IMR-90 (cell line): ENCODE results near the gene CAMKMT. TPM values are rescaled to one million over a fixed set of nuclear protein-coding genes. Genes with fewer than 3 reads are reported as not detected.

ENCODE experiments used
- ATAC-seq: fragments of 200-7000 bp; cut with Tn5 transposase; 2 replicates; pipeline ENCODE4 v1.9.1; 2020; ENCODE audit warnings: low read depth, mild to moderate bottlenecking, moderate library complexity
- BruUV-seq: library from RNA; stranded (reverse); fragments of 400-500 nt; replicated peaks from 2 replicates; lab custom pipeline; 2021; lab: Mats Ljungman, UMichigan
- CTCF ChIA-PET: fragments of 300-600 bp; formaldehyde crosslinking; extraction: SDS; loops from one replicate; lab custom pipeline; 2021; ENCODE audit warnings: antibody characterized with exemption; lab: Yijun Ruan, JAX
- POLR2A ChIA-PET: fragments of 300-600 bp; sonication (Branson Sonifier 250); formaldehyde crosslinking; loops from one replicate; lab custom pipeline; 2022; ENCODE audit warnings: antibody characterized with exemption; ENCODE audit not compliant: unreplicated experiment; lab: Charles Lee
- DNase-seq: peaks from one replicate; pipeline ENCODE4 v3.0.0; 2013
- H2AFZ ChIP-seq: replicated peaks from 2 replicates; pipeline ENCODE3; 2013; ENCODE audit warnings: low read length, mild to moderate bottlenecking; ENCODE audit not compliant: poor library complexity
- H2AK5ac ChIP-seq: 2 replicates; pipeline ENCODE4 v1.6.1; 2013; ENCODE audit warnings: low read depth, low read length, inconsistent platforms
- H2AK9ac ChIP-seq: replicated peaks from 2 replicates; pipeline ENCODE3; 2013; ENCODE audit warnings: mild to moderate bottlenecking, low read depth, low read length, moderate library complexity; ENCODE audit not compliant: poor library complexity
- H2BK120ac ChIP-seq: 2 replicates; pipeline ENCODE4 v1.6.1; 2013; ENCODE audit warnings: low read depth, low read length, inconsistent platforms
- H2BK15ac ChIP-seq: 3 replicates; pipeline ENCODE4 v1.6.1; 2013; ENCODE audit warnings: low read depth, low read length, inconsistent platforms
- H2BK20ac ChIP-seq: 2 replicates; pipeline ENCODE4 v1.6.1; 2013; ENCODE audit warnings: low read depth, mild to moderate bottlenecking, inconsistent platforms, low read length, moderate library complexity
- H2BK5ac ChIP-seq: 2 replicates; pipeline ENCODE4 v1.6.1; 2013; ENCODE audit warnings: mild to moderate bottlenecking, low read depth, low read length, inconsistent platforms; ENCODE audit not compliant: poor library complexity, severe bottlenecking
- H3K14ac ChIP-seq: replicated peaks from 2 replicates; pipeline ENCODE4 v1.6.1; 2013; ENCODE audit warnings: low read depth, low read length, inconsistent platforms
- H3K18ac ChIP-seq: 2 replicates; pipeline ENCODE4 v1.6.1; 2013; ENCODE audit warnings: low read depth, low read length, control low read depth
- H3K23ac ChIP-seq: 2 replicates; pipeline ENCODE4 v1.6.1; 2013; ENCODE audit warnings: low read depth, low read length, inconsistent platforms
- H3K27ac ChIP-seq: 2 replicates; pipeline ENCODE4 v1.5.1; 2013; ENCODE audit warnings: mild to moderate bottlenecking, control low read depth, low read length; ENCODE audit not compliant: insufficient read depth
- H3K27me3 ChIP-seq: 2 replicates; pipeline ENCODE4 v1.6.1; 2013; ENCODE audit warnings: low read length; ENCODE audit not compliant: control insufficient read depth, insufficient read depth
- H3K36me3 ChIP-seq: 2 replicates; pipeline ENCODE4 v1.6.1; 2013; ENCODE audit warnings: low read length, mixed read lengths; ENCODE audit not compliant: control insufficient read depth, insufficient read depth
- H3K4ac ChIP-seq: 2 replicates; pipeline ENCODE4 v1.6.1; 2013; ENCODE audit warnings: low read depth, low read length, inconsistent platforms
- H3K4me1 ChIP-seq: 2 replicates; pipeline ENCODE4 v1.6.1; 2013; ENCODE audit warnings: low read length, mixed read lengths; ENCODE audit not compliant: control insufficient read depth, insufficient read depth
- H3K4me2 ChIP-seq: 2 replicates; pipeline ENCODE4 v1.6.1; 2013; ENCODE audit warnings: low read depth, mild to moderate bottlenecking, control low read depth, low read length, moderate library complexity
- H3K4me3 ChIP-seq: 2 replicates; pipeline ENCODE4 v1.5.1; 2013; ENCODE audit warnings: low read depth, mild to moderate bottlenecking, control low read depth, low read length, moderate library complexity; ENCODE audit not compliant: insufficient read depth
- H3K56ac ChIP-seq: 2 replicates; pipeline ENCODE4 v1.6.1; 2013; ENCODE audit warnings: low read length, inconsistent platforms; ENCODE audit not compliant: insufficient read depth; ENCODE audit errors: extremely low read depth
- H3K79me1 ChIP-seq, 2 experiments: 2 replicates each; pipeline ENCODE4 v1.6.1; 2013; ENCODE audit warnings: low read length in 2 of 2, inconsistent platforms in 1 of 2, low read depth in 1 of 2
- H3K9ac ChIP-seq: 2 replicates; pipeline ENCODE4 v1.6.1; 2013; ENCODE audit warnings: low read depth, low read length, control low read depth
- H3K9me1 ChIP-seq: 2 replicates; pipeline ENCODE4 v1.6.1; 2013; ENCODE audit warnings: low read length, inconsistent platforms; ENCODE audit not compliant: insufficient read depth
- H3K9me3 ChIP-seq: 2 replicates; pipeline ENCODE4 v1.6.1; 2013; ENCODE audit warnings: low read length; ENCODE audit not compliant: control insufficient read depth, insufficient read depth
- H4K20me1 ChIP-seq: 2 replicates; pipeline ENCODE4 v1.6.1; 2013; ENCODE audit warnings: low read length, inconsistent platforms; ENCODE audit not compliant: insufficient read depth
- H4K5ac ChIP-seq: 2 replicates; pipeline ENCODE4 v1.6.1; 2013; ENCODE audit warnings: mild to moderate bottlenecking, low read depth, low read length, control low read depth
- H4K8ac ChIP-seq, 2 experiments: 2 replicates each; pipeline ENCODE4 v1.6.1; 2013; ENCODE audit warnings: low read depth in 2 of 2, low read length in 2 of 2, control low read depth in 1 of 2, inconsistent platforms in 1 of 2
- H4K91ac ChIP-seq: 2 replicates; pipeline ENCODE4 v1.6.1; 2013; ENCODE audit warnings: low read depth, low read length, inconsistent platforms; ENCODE audit not compliant: insufficient read depth
- BHLHE40 ChIP-seq: fragments of 150-350 bp; IDR thresholded peaks from 2 replicates; pipeline ENCODE4 v1.6.1; 2016; ENCODE audit warnings: mild to moderate bottlenecking, low read depth, low read length
- CEBPB ChIP-seq: IDR thresholded peaks from 2 replicates; pipeline ENCODE4 v1.6.1; 2012; ENCODE audit warnings: low read depth, low read length, improper control_type of control experiment
- CHD1 ChIP-seq: IDR thresholded peaks from 2 replicates; pipeline ENCODE4 v1.6.1; 2012; ENCODE audit warnings: low read depth, low read length, improper control_type of control experiment
- CTCF ChIP-seq: conservative IDR thresholded peaks from 2 replicates; pipeline ENCODE4 v1.5.1; 2012; ENCODE audit warnings: mild to moderate bottlenecking, low read depth, low read length, improper control_type of control experiment
- FOS ChIP-seq: fragments of 150-350 bp; IDR thresholded peaks from 2 replicates; pipeline ENCODE4 v1.6.1; 2016; ENCODE audit warnings: low read depth, low read length
- MAZ ChIP-seq: IDR thresholded peaks from 2 replicates; pipeline ENCODE4 v1.6.1; 2012; ENCODE audit warnings: low read depth, mild to moderate bottlenecking, low read length, improper control_type of control experiment, moderate library complexity, borderline replicate concordance
- POLR2A ChIP-seq: IDR thresholded peaks from 2 replicates; pipeline ENCODE4 v1.6.1; 2012; ENCODE audit warnings: mild to moderate bottlenecking, low read depth, low read length
- RAD21 ChIP-seq: IDR thresholded peaks from 2 replicates; pipeline ENCODE4 v1.6.1; 2012; ENCODE audit warnings: low read length, improper control_type of control experiment
- SMC3 ChIP-seq: fragments of 150-350 bp; IDR thresholded peaks from 2 replicates; pipeline ENCODE4 v1.6.1; 2016; ENCODE audit warnings: low read depth, mild to moderate bottlenecking, antibody characterized with exemption, low read length, moderate library complexity
- USF2 ChIP-seq: fragments of 150-350 bp; IDR thresholded peaks from 2 replicates; pipeline ENCODE4 v1.6.1; 2017; ENCODE audit warnings: mild to moderate bottlenecking, antibody characterized with exemption, low read length, low read depth
- WGBS, 2 experiments: methylation state at CpG; one replicate each; pipeline versions ENCODE4 v1.1.5 to v1.1.7; 2013; ENCODE audit warnings: missing lambda C conversion rate in 2 of 2; ENCODE audit not compliant: insufficient read length in 1 of 2; ENCODE audit errors: extremely low coverage in 2 of 2; 5-methylcytosine and 5-hydroxymethylcytosine counted together
- dilution Hi-C: fragments of 300-500 bp; cut with HindIII; formaldehyde crosslinking; loops from one replicate; pipeline ENCODE4 v1.14.3; 2018; ENCODE audit warnings: low sequenced_read_pairs; ENCODE audit not compliant: unreplicated experiment
- in situ Hi-C: fragments of 300-500 bp; cut with MboI; formaldehyde crosslinking; loops from 3 replicates; pipeline ENCODE4 v1.14.3; 2019; ENCODE audit warnings: low sequenced_read_pairs, inconsistent platforms, mixed read lengths
- intact Hi-C: fragments of 100-400 bp; cut with micrococcal nuclease; formaldehyde crosslinking; loops from 2 replicates; pipeline ENCODE4 v1.10.0; 2022
- polyA plus RNA-seq, 3 experiments: library from polyadenylated mRNA; depleted of rRNA; stranded (reverse); fragments of >200 nt; gene quantifications; 2 replicates each; pipeline ENCODE4 v1.2.3, GENCODE V29; 2012; ENCODE audit warnings: low replicate concordance in 1 of 3
- total RNA-seq: library from RNA; depleted of rRNA; stranded (reverse); fragments of >200 nt; gene quantifications from 2 replicates; pipeline ENCODE4 v1.2.3, GENCODE V29; 2012

Gene CAMKMT
- total and polyA plus RNA-seq, 2 of the 4 experiments (the other 2 are of a cell fraction) = 4.4 to 6.8 TPM

DNA sequence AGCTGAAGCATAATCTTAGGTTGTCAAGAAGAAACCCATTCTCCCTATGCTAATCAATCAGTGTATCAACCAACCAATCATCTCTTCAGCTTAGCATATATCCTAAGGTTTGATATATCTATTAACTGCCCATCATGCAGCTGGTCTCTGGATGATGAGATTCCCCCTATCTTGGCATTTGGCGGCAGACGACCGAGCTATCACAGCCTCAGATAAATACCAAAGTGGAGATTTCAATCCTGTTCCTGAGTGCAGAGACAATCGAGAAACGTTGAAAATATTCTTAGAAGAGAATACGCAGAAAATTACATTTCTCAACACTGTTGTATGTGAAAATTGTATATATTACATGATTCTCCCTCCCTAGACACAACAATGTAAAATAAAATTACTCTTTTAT is 320.7 kb downstream of the CAMKMT start:
- H3K4me2 ChIP-seq = no peak overlapping the region
- H2BK15ac ChIP-seq = no peak overlapping the region
- dilution Hi-C loops = no loop called here
- no peak overlapping the region for H2BK120ac ChIP-seq
- no peak overlapping the region for H3K4ac ChIP-seq
- CTCF ChIA-PET = interaction anchor here (1.6 kb wide), 1 partner anchor 11 kb away, joined by 5 read pairs; no protein-coding TSS in a partner anchor
- no peaks in the 10 kb centered on the region for H3K9me3 ChIP-seq
- H3K27me3 ChIP-seq = no peaks in the 10 kb centered on the region; the same call in 1 of the 2 replicates
- H2AK5ac ChIP-seq = no peak overlapping the region
- BruUV-seq = no TSS peak
- no peak for TF ChIP-seq USF2
- TF ChIP-seq SMC3 = no peak
- no peak for TF ChIP-seq RAD21
- no peak for TF ChIP-seq CEBPB
- no peak for TF ChIP-seq CHD1
- TF ChIP-seq FOS = no peak
- no peak for TF ChIP-seq BHLHE40
- TF ChIP-seq CTCF = no peak
- no peak for TF ChIP-seq POLR2A
- TF ChIP-seq MAZ = no peak
- no peak overlapping the region for H4K91ac ChIP-seq
- no peak overlapping the region for H2AK9ac ChIP-seq
- no peak overlapping the region for H3K4me3 ChIP-seq
- no peaks in the 10 kb centered on the region for H4K20me1 ChIP-seq
- H3K36me3 ChIP-seq = no peaks in the 10 kb centered on the region
- H3K4me1 ChIP-seq = peaks cover 3% of the 10 kb centered on the region; the same call in 1 of the 2 replicates
- H4K8ac ChIP-seq = no peak overlapping the region
- DNase-seq = no peak
- no peak overlapping the region for H3K56ac ChIP-seq
- H3K27ac ChIP-seq = no peak overlapping the region
- WGBS, 2 experiments = no CpG with 5 or more reads among the region's 6 CpGs
- no peak overlapping the region for H2BK20ac ChIP-seq
- H4K5ac ChIP-seq = no peak overlapping the region
- intact Hi-C loops = no loop called here
- H3K18ac ChIP-seq = no peak overlapping the region
- no peak overlapping the region for H2AFZ ChIP-seq
- in situ Hi-C loops = no loop called here
- no peaks in the 10 kb centered on the region for H3K79me1 ChIP-seq
- ATAC-seq = no peak
- H2BK5ac ChIP-seq = no peak overlapping the region
- H3K9ac ChIP-seq = no peak overlapping the region
- no peak overlapping the region for H3K14ac ChIP-seq
- no peaks in the 10 kb centered on the region for H3K9me1 ChIP-seq
- no peak overlapping the region for H3K23ac ChIP-seq
- POLR2A ChIA-PET = no interaction called here
